Measurements from ENCODE around the gene RETN.

DNA sequence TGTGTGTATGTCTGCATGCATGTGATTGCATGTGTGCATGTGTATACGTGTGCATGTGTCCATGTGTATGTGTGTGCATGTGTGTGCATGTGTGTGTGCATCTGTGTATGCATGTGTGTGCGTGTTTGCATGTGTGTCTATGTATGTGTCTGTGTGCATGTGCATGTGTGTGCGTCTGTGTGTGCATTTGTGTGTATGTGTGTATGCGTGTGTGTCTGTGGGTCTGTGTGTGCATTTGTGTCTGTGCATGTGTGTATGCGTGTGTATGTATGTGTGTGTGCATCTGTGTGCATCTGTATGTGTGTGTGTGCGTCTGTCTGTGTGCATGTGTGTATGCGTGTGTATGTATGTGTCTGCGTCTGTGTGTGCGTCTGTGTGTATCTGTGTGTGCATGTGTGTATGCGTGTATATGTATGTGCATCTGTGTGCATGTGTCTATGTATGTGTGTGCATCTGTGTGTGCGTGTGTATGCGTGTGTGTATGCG is 28.9 kb upstream of the RETN start:
- TF ChIP-seq POLR2AphosphoS5 (IDR thresholded peaks at IDR 0.05; ENCODE audit: borderline replicate concordance, low read depth, low read length) (no peak), EZH2 (IDR thresholded peaks at IDR 0.05) (no peak), FOXP2 (optimal IDR thresholded peaks at IDR 0.05; ENCODE audit: control extremely low read depth, extremely low read length, insufficient read depth) (no peak)
